Parietal lobe (tissue), 1 donor: ENCODE data around the gene EIF4EBP2. TPM values are rescaled to one million over a fixed set of nuclear protein-coding genes. Genes with fewer than 3 reads are reported as not detected.

Experiments used
- total RNA-seq: library from RNA; depleted of rRNA; stranded (reverse); fragments of >200 nt; gene quantifications from one replicate; pipeline ENCODE4 v1.2.3, GENCODE V29; 2014

The EIF4EBP2 gene, protein sequence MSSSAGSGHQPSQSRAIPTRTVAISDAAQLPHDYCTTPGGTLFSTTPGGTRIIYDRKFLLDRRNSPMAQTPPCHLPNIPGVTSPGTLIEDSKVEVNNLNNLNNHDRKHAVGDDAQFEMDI
- 87.3 TPM for total RNA-seq

DNA sequence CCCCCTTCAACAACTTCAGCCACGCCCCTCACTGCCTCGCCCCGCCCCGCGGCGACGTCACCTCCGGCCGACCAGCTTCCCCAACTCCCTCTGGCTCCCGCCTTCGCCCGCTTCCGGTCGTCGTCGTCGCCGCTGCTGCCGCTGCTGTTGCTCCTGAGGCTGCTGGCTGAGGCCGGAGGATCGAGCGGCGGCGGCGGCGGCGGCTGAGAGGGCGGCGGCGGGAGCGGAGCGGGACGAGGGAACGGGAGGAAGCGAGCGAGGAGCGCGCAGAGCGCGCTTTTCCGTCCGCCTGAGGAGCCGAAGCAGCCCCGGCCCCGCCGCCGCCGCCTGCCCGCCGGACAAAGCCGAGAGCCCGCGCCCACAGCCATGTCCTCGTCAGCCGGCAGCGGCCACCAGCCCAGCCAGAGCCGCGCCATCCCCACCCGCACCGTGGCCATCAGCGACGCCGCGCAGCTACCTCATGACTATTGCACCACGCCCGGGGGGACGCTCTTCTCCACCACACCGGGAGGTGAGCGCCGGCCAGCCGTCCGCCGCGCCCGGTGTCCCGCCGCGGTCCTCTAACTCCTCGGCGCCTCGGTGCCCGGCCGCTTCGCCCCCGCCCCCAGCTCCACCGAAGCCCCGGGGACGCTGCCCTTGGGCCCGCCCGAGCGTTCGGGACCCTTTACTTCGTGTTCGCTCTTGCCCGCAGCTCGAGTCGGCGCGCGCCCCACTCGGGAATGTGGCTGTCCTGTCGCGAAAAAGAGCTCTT lies at the start of gene EIF4EBP2:
Gene EIF4EBP2 (plus strand): TSS at position 110 of the 751 bp plus-strand sequence. CDS start 257 bp downstream, at position 367.

DNA sequence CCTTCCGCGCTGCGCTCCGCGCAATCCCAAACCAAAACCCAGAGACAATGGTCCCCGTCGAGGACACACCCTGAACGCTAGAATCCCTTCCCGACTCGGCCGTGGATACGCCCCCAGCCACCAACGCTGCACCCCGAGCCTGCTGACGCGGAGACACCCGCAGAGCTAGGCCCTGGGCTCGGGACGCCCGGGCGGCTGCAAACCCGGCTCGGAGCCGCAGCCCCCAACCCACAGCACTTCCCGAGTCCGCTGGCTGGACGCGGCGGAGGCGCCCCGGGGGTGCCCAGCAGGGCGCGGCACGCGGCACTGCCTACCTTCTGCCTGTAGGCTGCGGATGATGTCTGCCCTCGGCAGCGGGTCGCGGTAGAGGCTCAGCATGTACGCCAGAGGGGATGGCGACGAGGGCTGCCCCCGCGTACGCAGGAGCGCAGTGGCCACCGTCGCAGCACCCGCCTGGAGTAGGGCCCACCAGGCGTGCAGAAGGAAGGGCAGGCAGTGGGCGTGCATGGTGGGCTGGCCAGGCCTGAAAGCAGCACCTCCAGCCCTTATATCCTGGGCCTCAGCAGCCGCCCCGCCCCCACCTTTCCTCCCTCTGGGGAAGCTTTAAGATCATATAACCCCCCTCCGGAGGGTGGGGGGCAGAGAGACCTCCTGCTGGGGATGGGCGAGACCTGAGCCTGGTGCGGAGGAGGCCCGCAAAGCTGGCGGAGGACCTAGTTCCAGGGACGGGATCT lies 37.4 kb downstream of the EIF4EBP2 start, which contains the start of gene NODAL:
Gene NODAL (minus strand): TSS at position 521 of the 734 bp plus-strand sequence. CDS start 14 bp downstream, at position 507.

Other genes with a start within 250 kb of the EIF4EBP2 start
- gene SAR1A, start 233.6 kb upstream of the EIF4EBP2 start, total RNA-seq: 110 TPM
- gene PPA1, start 170.7 kb upstream of the EIF4EBP2 start, total RNA-seq: 245 TPM
- gene NPFFR1, start 120.1 kb upstream of the EIF4EBP2 start, total RNA-seq: 1.3 TPM
- 20.0 TPM for gene LRRC20, start 21.5 kb upstream of the EIF4EBP2 start, total RNA-seq
- 3.1 TPM for gene NODAL, start 37.5 kb downstream of the EIF4EBP2 start, total RNA-seq
- gene PALD1, start 74.6 kb downstream of the EIF4EBP2 start, total RNA-seq: 10.3 TPM
- not detected for gene PRF1, start 198.6 kb downstream of the EIF4EBP2 start, total RNA-seq